GM10847 (cell line): ENCODE measurements around the gene TP53AIP1.

Experiments used
- POLR2A ChIP-seq: IDR thresholded peaks from 2 replicates; pipeline ENCODE4 v1.6.1; 2011; ENCODE audit not compliant: insufficient read length; ENCODE audit errors: extremely low read depth

TP53AIP1 gene

DNA sequence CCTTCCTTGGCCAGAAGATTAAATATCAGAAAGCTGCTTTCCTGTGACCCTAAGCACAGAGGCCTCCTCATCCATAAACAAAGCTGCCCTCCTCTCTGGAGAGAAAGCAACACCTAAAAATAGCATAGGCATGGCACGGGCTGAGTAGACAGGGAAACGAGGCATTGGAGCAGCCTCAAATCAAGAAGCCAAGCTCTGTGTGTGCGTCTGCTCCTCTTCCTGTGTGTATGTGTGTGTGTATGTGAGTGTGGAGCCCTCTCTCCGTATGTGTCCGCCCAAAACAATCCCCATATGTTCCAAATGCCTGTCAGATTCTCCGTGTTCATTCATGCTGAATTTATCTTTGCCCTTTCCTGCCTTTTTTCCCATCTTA is 27.5 kb downstream of the TP53AIP1 start:
- TF ChIP-seq POLR2A: no peak

DNA sequence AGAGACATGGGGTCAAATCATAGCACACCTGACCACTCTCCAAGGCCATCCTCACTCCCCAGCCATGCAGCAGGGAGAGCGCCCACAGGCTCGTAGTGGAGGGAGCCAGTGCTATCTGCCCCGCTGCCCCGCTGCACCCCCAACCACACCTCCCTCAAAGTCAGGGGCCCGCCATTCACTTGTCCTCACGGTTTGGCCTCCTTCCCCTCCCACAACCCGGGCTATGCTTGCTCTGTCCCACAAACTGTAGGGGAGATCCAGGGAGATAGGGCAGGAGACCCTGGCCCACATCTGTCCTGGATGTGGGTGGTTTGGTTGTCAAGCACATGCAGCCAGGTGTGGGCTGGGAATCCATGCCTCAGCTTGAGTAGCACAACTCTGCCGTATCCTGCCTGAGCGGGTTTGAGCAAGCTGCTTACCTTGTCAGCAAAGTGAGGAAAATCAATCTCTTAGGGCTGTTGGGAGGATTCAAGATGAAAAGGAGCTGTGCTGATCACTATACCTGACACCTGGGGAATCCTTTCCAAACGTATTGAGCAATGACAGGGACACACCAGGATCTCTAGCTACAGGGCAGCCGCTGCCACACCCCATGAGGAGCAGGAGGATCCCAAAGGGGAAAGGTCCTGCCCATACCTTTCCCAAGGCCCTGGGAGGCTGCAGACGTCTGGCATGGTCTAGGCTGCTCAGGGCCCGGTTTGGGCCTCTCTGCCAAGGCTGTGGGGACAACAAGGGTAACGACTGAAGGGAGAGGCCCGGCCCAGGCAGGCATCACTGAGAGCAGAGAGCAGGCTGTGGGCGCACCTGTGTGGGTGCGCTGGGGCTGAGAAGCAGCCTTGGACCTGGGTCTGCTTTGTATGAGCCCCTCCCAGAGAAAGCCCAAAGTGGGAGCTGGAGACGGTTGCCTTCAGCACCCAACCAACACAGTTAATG is 28.2 kb downstream of the TP53AIP1 start:
- no peak for TF ChIP-seq POLR2A

DNA sequence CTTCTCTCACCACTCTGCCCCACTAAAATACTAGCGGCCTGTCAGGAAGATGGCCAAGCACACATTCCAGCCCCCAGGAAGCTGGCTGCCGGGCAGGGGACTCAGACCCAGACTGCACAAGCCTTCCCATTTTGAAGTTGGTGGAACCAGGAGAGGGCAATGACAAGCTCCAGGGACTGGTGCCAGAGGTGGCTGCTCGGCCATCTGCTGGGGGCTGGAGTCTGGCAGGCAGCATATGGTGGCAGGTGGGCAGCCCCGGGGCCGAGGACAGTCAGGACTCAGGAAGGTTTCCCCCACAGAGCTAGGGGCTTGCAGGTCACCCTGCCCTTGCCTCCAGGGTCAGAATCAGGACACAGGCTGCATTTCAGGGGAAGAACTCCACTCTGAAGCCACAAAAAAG is 28.9 kb downstream of the TP53AIP1 start:
- TF ChIP-seq POLR2A: no peak

DNA sequence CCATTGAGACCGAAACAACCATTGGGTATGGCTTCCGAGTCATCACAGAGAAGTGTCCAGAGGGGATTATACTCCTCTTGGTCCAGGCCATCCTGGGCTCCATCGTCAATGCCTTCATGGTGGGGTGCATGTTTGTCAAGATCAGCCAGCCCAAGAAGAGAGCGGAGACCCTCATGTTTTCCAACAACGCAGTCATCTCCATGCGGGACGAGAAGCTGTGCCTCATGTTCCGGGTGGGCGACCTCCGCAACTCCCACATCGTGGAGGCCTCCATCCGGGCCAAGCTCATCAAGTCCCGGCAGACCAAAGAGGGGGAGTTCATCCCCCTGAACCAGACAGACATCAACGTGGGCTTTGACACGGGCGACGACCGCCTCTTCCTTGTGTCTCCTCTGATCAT is 31.0 kb downstream of the TP53AIP1 start:
- no peak for TF ChIP-seq POLR2A

DNA sequence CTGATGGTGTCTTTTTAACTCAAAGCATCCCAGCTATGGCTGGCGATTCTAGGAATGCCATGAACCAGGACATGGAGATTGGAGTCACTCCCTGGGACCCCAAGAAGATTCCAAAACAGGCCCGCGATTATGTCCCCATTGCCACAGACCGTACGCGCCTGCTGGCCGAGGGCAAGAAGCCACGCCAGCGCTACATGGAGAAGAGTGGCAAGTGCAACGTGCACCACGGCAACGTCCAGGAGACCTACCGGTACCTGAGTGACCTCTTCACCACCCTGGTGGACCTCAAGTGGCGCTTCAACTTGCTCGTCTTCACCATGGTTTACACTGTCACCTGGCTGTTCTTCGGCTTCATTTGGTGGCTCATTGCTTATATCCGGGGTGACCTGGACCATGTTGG is 31.4 kb downstream of the TP53AIP1 start:
- no peak for TF ChIP-seq POLR2A

DNA sequence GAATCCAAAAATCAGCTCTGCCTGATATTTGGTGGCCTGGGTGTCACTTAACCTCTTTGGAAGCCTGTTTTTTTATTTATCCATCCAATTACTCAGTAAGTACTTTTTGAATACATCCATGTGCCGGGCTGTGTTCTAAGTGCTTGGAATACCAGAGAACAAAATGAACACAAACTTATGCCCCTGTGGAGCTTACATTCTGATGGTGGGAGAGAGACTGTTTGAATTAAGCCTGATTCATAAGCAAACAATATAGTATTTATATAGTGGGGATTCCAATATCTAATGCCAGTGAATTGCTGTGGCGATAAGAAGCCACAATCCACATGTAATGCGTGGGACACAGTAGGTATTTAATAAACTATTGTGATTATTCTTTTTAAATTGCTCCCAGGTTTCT is 32.1 kb downstream of the TP53AIP1 start:
- TF ChIP-seq POLR2A: no peak

DNA sequence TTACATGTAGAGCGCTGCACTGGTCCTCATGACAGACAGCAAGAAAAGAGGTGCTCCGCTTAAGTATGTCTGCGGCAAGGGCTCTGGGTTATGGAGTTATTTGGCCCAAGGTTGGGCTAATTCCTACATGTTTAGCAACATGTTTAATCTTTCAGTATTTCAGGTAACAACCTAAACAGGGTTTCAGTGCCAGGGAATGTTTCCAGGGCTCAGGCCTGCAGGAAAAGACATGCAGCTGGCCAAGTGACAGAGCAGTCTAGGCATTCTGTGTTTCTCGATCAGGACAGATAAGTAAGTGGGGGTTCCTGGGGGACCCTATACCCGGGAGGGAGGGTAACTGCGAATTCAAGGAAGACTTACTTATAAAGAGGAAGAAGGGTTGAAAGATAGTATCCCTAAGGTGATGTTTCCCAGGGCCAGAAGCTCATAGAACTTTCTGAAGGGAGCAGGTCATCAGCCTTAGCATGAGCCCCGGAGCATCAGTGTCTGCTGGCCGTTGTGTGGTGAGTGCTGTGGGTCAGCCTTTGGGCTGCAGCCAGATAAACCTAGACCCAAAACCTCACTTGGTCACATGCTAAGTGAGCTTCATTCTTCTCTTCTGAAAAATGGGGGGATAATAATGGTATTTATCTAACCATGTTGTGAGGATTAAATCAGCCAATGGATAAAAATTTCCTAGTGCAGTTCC is 33.1 kb downstream of the TP53AIP1 start:
- TF ChIP-seq POLR2A: no peak

DNA sequence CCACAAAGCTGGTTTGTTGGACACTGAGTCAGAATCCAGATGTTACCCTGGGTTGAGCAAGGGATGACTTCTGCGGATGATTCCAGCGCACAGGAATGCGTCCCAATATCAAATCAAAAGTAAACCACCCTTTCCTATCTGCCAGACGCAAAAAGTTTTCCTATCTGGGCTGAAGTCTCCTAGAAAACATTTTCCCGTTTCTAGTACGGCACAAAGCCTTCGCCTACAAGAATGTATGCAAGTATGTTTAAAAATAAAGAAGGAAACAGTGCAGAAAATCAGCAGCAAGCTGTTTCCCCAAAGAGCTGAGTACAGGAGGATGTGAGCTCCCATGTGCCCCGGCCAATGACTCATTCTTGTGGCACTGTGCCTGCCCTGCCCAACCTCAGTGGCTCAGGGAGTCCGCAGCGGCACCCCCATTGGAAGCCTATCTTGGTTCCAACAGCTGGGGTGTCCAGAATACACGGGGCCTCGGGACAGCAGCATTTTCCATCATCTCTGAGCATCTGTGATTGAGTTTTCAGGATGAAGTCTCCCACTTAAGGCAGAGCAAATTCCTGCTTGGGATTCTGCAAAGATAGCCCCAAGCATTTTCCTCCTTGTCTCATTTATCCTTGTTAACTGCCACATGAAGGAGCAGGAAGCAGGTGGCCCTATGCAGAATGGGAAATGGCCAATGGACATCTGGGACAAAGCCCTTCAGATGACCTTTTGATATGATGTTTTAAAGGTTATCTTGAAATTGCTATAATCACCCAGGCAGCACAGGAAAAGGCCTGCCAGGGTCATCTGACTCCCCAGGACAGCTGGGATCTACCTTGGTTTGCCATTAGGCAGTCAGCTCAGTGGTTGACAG is 34.1 kb downstream of the TP53AIP1 start:
- no peak for TF ChIP-seq POLR2A

DNA sequence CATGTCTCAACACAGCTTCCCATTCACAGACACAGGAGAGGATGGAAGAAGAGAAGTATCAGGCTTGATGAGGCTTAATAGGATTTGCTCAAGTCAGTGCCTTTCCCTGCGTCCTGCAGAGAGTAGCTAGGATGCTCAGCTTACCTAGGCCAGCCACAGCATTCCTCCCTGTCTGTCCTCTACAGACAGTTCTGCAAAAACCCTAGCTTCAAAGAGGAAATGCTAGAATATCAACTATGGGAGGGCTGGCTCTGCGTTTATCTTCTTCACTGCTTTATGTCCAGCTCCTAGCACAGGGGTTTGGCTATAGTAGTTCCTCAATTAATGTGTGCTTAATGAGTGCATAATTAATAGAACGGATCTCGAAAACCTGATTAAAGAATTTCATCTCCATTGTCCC is 35.1 kb downstream of the TP53AIP1 start:
- no peak for TF ChIP-seq POLR2A

DNA sequence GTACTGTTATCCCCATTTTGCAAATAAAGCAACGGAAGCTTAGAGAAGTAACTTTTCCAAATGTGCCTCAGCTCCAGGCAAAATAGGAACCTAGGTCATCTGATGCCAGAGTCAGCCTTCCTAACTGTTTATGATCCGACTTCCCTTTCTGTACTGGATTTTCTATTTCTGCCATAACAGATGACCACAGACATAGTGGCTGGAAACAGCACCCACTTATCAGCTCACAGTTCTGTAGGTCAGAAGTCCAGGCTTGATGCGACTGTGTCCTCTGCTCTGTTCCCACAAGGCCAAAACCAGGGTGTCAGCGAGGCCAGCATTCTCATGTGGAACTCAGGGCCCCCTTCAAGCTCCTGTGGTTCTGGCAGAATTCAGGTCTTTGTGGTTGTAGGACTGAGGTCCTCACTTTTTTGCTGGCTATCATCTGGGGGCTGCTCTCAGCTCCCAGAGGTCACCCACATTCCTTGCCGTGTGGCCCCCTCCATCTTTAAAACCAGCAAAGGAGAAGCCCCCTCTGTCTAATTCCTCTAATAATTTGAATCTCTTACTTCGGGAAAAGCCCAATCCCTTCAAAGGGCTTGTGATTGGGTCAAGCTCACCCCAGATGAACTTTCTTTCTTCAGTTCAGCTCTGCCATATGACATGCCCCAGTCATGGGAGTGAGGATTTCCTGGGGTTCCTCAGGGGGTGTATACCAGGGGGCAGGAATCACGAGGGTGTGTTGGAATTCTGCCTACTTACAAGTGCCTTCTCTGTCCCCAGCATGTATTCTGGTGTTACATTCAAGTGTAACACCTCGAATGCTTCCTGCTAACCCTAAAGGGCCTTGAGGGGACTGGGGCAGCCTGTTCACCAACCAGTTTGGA is 36.3 kb downstream of the TP53AIP1 start:
- TF ChIP-seq POLR2A: no peak

DNA sequence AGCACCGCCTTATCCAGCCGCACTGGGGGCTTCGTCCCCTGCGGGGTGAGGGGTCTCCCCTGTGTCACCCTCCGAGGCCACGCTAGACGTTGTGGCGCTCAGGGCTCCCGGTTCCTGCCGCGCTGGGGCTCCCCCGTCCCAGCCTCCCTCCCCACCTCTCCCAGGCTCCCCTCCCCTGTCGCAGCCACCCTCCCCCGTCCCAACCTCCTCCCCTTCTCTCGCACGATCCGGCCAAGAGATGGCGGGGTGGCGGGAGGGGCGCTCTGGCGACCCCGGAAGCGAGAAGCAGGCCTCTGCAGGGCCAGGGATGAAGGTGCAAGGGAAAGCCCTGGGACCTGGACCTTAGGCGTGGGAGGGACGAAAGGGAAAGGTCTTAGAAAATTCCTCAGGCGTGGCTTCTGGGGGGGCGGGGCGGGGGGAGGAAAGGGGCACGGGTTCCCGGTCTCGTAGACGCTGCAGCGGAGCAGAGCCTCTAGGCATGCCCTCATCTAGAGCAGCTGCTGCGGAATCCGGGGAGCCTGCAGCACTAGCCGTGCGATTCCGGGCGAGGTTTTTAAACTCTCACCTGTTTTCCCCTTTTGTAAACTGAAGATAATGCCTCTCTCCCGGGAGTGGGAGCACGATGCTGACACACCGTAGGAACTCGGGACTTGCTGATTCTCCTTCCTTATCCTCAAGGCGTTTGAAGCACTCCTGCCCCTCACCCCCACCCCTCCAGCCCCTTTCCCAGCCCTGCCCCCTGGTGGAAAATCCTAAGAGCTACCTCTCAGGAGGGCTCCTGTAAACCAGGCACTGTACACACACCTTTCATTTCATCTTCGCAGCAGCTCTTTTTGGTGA is 37.1 kb downstream of the TP53AIP1 start:
- no peak for TF ChIP-seq POLR2A

DNA sequence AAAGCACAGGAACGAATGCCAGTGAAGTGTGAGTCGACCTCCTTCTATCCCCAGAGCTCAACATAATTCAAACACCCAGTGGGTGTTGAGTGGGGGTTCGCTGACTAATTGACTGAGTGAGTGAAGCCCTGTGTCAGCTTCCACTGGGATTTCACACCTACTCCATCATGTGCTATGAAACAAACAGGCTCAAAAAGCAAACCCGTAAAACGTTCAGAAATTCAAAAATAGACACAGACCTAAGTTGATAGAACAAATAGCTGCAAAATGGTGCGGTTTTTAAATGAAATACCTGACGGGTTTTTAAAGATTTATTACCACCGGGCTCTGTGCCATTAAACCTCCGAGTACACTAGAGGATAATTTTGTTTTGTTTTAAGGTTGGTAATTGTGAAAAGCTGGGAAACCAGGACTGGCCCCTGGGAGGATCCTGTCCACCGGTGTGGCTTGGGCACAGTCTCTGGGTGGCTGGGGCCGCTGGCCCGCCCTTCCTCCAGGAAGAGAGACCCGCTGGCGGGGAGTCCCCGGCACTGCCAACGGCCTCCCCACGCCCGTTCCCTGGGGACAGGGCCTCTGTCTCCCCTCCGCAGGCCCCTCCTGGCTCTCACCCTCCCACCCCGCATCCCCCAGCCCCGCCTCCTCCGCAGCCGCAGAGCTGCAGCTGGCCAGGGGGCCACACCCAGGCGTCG is 37.9 kb downstream of the TP53AIP1 start:
- TF ChIP-seq POLR2A: no peak

DNA sequence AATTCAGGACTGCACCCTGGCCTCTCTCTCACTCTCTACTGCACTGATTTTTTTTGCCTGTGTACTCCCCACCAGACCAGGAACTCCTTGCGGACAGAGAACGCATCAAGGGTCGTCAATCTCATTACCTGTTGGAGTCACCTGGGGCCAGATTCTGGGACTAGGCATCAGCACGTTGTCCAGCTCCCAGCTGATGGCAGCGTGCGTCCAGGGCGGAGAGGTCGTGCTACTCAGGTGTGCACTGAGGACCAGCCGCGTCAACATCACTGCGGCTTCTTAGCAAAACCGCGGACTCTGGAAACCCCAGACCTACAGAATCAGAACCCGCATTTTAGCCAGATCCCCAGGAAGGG is 38.4 kb downstream of the TP53AIP1 start:
- no peak for TF ChIP-seq POLR2A

DNA sequence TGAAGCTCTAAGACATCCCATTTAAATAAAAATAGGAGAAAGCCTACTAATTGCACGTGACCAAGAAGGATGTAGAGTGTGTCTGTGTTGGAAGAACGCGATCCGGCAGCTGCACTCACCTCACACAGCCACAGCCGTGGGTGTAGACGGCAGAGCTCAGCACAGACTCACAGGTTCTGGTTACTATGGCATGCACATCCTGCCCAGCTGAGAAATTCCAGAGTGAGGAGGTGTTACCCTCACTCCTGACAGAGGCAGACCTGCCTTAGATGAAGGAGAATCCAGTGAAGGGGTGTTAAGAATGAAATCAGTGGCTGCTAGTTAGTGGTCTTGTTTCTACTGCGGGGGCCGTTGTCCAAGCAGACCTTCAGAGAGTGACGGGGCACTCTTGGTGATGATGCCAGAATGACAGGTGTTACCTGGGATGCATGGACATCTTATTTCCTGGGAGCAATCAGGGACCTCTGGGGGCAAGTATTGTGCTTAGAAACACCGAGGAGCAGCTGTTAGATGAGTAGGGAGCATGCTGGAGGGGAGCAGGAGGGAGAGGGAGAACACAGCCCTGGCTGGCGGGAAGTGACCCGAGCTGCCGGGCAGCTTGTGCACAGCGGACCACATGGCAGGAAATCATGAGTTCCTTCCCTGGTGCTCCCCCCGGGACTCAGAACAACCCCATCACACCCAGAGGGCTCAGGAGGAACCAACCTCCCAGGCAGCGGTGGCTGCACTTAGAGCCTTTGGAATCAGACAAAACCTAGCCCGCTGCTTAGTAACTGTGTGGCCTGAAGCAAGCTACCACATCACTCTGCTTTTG is 39.2 kb downstream of the TP53AIP1 start:
- TF ChIP-seq POLR2A: no peak
